ENCODE measurements around the gene NES.

Gene NES

DNA sequence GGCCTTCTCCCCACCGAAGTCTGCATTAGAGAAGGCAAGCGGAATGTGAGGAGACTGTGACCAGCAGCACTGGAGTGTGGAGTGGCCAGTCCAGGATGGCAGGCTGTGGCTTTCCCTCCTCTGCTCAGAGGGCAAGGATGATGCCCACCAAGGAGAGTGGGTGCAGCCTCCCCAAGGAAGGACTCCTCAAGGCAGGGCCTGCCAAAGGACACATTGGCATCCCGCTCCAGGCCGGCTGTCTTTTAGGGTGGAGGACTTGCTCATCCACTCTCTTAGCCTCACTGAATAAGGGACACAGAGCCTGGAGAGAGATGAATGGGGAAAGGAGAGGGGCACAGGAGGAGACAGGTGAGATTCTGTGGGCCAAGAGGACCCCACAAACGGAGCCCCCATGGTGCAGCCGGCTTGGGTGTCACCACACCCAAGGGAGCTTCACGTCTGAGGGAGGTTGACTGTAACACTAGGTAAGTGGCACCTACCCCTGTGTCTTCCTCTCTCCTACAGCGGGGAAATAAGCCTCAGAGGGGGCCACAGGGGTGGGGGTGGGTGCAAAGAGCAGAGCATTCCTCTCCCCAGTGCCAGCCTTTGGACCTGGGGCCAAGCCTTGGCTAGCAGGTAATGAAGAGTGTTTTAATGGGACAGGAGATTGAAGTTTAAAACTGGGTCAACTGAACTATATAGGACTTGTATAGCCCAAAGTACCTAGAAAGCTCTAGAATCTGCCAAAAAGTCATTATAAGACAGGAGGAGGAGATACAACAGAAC is 4.2 kb upstream of the NES start:
- peaks cover 39% of the 10 kb centered on the region for H3K27me3 ChIP-seq (replicated peaks; ENCODE audit: control insufficient read depth, insufficient read depth, low read length, poor library complexity, severe bottlenecking)
- no peaks in the 10 kb centered on the region for H3K9me3 ChIP-seq (ENCODE audit: control insufficient read depth, low read length)
- H3K4me3 ChIP-seq (ENCODE audit: insufficient read depth, low read depth, low read length, poor library complexity, severe bottlenecking): no peak overlapping the region
- no peak for DNase-seq
- H3K4me1 ChIP-seq (ENCODE audit: control insufficient read depth, insufficient read depth, low read length, poor library complexity, severe bottlenecking): peaks cover 20% of the 10 kb centered on the region
- H3K27ac ChIP-seq (ENCODE audit: insufficient read depth, low read length, poor library complexity, severe bottlenecking): no peak overlapping the region
- no peaks in the 10 kb centered on the region for H3K36me3 ChIP-seq (ENCODE audit: control insufficient read depth, insufficient read depth, low read length)

DNA sequence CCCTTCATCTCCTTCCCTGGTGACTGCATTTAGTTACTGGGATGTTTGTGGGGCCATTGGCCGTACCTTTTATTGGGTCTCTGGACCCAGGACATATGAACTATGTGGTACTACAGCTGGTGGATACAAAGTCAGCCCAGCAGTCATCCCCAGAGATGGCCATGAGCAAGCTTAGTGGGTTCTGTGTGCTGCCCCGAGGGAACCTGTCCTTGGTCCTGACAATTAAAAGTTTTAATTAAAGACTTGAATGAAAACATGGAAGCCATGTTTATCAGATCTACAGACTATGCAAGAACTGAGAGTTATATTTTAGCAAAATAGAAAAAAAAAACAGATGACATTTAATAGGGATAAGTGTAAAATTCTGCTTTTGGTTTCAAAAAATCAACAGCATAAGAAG is 2.8 kb upstream of the NES start:
- Histone ChIP-seq H3K36me3 (ENCODE audit: control insufficient read depth, insufficient read depth, low read length) (no peaks in the 10 kb centered on the region), H3K27ac (ENCODE audit: insufficient read depth, low read length, poor library complexity, severe bottlenecking) (no peak overlapping the region), H3K4me1 (ENCODE audit: control insufficient read depth, insufficient read depth, low read length, poor library complexity, severe bottlenecking) (peaks cover 20% of the 10 kb centered on the region), H3K4me3 (ENCODE audit: insufficient read depth, low read depth, low read length, poor library complexity, severe bottlenecking) (no peak overlapping the region), H3K27me3 (replicated peaks; ENCODE audit: control insufficient read depth, insufficient read depth, low read length, poor library complexity, severe bottlenecking) (peaks cover 46% of the 10 kb centered on the region), H3K9me3 (ENCODE audit: control insufficient read depth, low read length) (no peaks in the 10 kb centered on the region)
- no peak for DNase-seq

DNA sequence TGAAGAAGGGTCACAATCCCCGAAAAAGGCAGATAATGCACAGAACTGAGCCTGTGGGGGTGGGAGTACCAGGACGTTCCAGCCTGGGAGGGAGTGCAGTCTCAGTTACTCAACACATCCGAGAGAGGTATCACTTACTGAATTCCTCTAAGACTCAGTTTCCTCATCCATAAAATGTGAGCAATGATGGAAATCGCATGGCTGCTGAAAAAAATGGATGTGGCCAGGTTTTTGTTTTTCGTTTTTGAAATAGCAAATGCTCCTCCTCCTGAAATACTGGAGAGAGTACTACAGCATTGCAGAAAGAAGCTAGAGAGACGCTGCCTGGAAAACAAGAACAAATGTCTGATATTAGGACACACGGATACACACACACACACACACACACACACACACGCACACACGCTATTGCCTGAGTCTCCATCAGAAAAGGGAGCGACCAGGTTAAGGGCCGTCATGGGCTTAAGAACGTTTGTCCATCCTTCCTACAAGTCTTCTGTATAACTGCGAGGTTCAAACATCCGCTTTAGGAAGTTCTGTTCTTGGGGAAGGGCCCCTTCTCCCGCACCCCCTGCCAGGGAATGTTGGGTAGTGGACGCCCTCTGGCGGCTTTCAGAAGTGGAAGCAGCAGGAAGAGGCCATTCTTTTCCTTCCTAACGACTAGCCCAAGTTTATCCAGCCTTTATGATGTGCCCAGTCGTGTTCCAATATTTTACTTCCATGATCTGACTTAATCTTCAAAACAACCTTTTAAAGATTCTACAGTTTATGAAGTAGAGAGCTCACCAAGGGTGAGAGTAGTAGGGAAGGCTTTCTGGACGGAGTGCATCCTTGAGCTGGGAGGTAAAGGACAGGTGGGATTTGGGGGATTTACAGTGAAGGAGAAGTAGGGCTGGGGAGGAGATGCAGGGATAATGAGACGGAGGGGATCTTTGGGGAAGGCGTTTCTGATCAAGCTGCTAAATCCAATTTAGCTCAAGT is 699 bp upstream of the NES start:
- no peak overlapping the region for H3K4me3 ChIP-seq (ENCODE audit: insufficient read depth, low read depth, low read length, poor library complexity, severe bottlenecking)
- peaks cover 50% of the 10 kb centered on the region for H3K27me3 ChIP-seq (replicated peaks; ENCODE audit: control insufficient read depth, insufficient read depth, low read length, poor library complexity, severe bottlenecking)
- H3K9me3 ChIP-seq (ENCODE audit: control insufficient read depth, low read length): no peaks in the 10 kb centered on the region
- peaks cover 15% of the 10 kb centered on the region for H3K4me1 ChIP-seq (ENCODE audit: control insufficient read depth, insufficient read depth, low read length, poor library complexity, severe bottlenecking)
- no peak overlapping the region for H3K27ac ChIP-seq (ENCODE audit: insufficient read depth, low read length, poor library complexity, severe bottlenecking)
- H3K36me3 ChIP-seq (ENCODE audit: control insufficient read depth, insufficient read depth, low read length): no peaks in the 10 kb centered on the region
- DNase-seq: no peak

DNA sequence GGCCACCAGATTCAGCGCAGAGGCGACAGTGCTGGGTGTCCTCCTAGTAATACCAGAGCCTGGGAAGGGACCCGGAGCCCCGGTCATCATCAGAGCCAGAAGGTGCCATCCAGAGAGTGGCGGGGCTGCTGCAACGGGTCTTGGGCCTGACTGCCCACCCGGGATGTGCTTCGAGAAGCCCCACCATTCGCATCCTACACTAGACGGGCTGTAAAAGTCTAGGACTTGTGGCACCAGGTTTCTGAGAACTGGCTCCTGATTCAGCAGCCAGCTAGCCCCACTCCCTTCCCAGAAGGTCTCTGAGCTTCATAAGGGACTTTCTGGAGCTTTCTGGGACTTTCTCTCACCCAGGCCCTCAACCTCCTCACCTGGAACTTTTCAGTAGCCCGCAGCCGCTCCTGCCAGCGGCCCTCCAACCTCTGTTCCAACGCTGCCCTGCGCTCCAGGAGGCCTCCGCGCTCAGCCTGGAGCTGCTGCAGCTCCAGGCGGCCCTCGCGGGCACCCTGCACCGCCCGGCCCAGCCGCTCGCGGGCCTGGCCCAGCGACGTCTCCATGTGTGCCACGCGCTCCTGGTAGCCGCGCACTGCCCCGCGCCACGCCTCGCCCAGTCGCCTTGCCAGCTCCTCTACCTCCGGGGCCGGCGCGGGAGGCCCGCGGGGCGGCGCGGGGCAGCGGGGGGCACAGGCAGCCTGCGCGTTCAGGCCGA is 940 bp downstream of the NES start:
- DNase-seq: no peak
- no peak overlapping the region for H3K4me3 ChIP-seq (ENCODE audit: insufficient read depth, low read depth, low read length, poor library complexity, severe bottlenecking)
- H3K9me3 ChIP-seq (ENCODE audit: control insufficient read depth, low read length): no peaks in the 10 kb centered on the region
- H3K27me3 ChIP-seq (replicated peaks; ENCODE audit: control insufficient read depth, insufficient read depth, low read length, poor library complexity, severe bottlenecking): peaks cover 53% of the 10 kb centered on the region
- H3K36me3 ChIP-seq (ENCODE audit: control insufficient read depth, insufficient read depth, low read length): no peaks in the 10 kb centered on the region
- H3K27ac ChIP-seq (ENCODE audit: insufficient read depth, low read length, poor library complexity, severe bottlenecking): no peak overlapping the region
- peaks cover 15% of the 10 kb centered on the region for H3K4me1 ChIP-seq (ENCODE audit: control insufficient read depth, insufficient read depth, low read length, poor library complexity, severe bottlenecking)

DNA sequence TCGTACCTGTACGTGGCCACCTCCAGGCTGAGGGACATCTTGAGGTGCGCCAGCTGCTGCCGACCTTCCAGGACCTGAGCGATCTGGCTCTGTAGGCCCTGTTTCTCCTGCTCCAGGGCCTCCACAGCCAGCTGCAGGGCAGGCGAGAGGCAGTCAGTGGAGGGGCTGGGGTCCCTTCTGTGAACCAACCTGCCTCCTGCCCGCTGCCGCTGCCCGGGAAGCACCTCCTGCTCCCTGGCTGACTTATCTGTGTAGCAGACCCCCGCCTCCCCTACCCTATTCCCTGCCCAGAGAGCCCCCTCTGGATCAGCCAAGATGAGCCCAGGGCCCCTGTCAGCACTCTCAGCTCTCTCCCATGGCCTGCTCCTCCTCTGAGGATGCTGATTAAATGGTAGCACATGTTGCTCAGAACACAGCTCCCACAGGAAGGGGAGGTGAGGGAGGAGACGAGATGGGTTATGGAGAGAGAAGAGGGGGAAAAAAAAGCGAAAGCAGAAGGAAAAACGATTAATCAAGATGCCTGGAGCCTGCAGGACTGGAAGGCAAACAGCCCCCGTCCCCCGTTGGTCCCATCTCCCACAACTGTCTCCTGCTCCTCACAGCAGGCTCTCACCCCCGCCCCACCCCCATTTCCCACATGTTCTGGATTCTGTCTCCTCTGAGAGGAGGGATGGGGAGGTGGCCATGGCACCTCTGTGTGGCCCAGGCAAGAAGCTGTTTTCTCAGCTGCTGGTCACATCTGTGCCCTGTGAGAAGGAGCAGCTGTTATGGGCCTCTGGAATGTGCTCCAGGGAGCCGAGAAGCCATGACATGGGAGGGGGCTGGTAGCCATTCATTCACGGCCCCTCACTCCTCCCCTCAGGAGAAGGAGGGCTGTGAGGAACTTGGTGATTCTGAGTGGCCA is 1.7 kb downstream of the NES start:
- no peak for DNase-seq
- H3K4me1 ChIP-seq (ENCODE audit: control insufficient read depth, insufficient read depth, low read length, poor library complexity, severe bottlenecking): peaks cover 15% of the 10 kb centered on the region
- no peak overlapping the region for H3K4me3 ChIP-seq (ENCODE audit: insufficient read depth, low read depth, low read length, poor library complexity, severe bottlenecking)
- no peaks in the 10 kb centered on the region for H3K36me3 ChIP-seq (ENCODE audit: control insufficient read depth, insufficient read depth, low read length)
- H3K27ac ChIP-seq (ENCODE audit: insufficient read depth, low read length, poor library complexity, severe bottlenecking): no peak overlapping the region
- peaks cover 53% of the 10 kb centered on the region for H3K27me3 ChIP-seq (replicated peaks; ENCODE audit: control insufficient read depth, insufficient read depth, low read length, poor library complexity, severe bottlenecking)
- H3K9me3 ChIP-seq (ENCODE audit: control insufficient read depth, low read length): no peaks in the 10 kb centered on the region

DNA sequence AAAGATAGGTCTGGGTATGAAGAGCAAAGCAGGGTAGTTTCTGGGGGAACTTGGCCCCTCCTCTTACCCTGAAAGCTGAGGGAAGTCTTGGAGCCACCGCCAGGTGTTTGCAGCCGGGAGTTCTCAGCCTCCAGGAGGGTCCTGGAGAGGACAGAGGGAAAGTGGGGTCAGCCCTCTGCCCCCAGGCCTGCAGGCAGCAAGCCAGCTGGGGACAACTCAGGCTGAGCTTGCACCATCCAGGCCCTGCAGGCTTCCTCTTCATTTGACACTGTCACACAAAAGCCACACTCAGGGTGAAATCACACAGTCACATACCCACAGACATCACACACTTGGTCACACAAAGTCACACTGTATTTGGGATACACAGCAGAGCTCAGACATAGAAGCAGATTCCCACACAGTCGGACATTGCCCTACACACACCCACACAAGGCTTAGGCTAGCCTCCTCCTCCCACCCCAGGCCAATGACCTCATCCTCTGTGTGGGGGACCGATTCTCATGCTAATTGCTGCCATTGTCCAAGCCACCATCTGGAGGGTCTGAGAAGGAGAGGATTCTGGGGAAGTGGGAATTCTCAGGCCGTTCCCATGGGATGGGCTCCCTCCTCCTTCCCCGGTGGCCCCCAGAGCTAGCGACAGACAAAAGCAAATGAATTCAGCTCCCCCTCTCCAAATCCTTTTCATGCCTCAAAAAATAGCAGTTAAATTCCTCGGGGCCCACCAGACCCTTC is 3.7 kb downstream of the NES start:
- DNase-seq: no peak
- H3K4me3 ChIP-seq (ENCODE audit: insufficient read depth, low read depth, low read length, poor library complexity, severe bottlenecking): no peak overlapping the region
- H3K27me3 ChIP-seq (replicated peaks; ENCODE audit: control insufficient read depth, insufficient read depth, low read length, poor library complexity, severe bottlenecking): peaks cover 35% of the 10 kb centered on the region
- no peak overlapping the region for H3K27ac ChIP-seq (ENCODE audit: insufficient read depth, low read length, poor library complexity, severe bottlenecking)
- peaks cover 15% of the 10 kb centered on the region for H3K4me1 ChIP-seq (ENCODE audit: control insufficient read depth, insufficient read depth, low read length, poor library complexity, severe bottlenecking)
- H3K9me3 ChIP-seq (ENCODE audit: control insufficient read depth, low read length): no peaks in the 10 kb centered on the region
- H3K36me3 ChIP-seq (ENCODE audit: control insufficient read depth, insufficient read depth, low read length): no peaks in the 10 kb centered on the region

DNA sequence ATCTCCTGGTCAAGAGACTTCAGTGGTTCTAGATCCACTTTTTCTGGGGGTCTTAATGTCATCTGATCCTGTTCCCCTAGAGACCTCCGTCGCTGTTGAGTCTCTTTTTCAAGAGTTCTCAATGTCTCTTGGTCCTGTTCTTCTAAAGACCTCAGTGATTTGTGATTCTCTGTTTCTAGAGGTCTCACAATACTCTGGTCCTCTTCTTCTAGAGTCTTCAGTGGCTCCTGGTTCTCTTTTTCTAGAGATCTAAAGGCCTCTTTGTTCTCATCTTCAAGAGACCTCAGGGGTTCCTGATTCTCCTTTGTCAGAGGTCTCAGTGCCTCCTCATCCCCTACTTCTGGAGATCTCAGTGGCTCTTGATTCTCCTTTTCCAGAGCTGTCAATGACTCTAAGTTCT is 5.4 kb downstream of the NES start:
- Histone ChIP-seq H3K27me3 (replicated peaks; ENCODE audit: control insufficient read depth, insufficient read depth, low read length, poor library complexity, severe bottlenecking) (peaks cover 19% of the 10 kb centered on the region), H3K4me3 (ENCODE audit: insufficient read depth, low read depth, low read length, poor library complexity, severe bottlenecking) (no peak overlapping the region), H3K4me1 (ENCODE audit: control insufficient read depth, insufficient read depth, low read length, poor library complexity, severe bottlenecking) (peaks cover 2% of the 10 kb centered on the region), H3K36me3 (ENCODE audit: control insufficient read depth, insufficient read depth, low read length) (no peaks in the 10 kb centered on the region), H3K27ac (ENCODE audit: insufficient read depth, low read length, poor library complexity, severe bottlenecking) (no peak overlapping the region), H3K9me3 (ENCODE audit: control insufficient read depth, low read length) (no peaks in the 10 kb centered on the region)
- no peak for DNase-seq

DNA sequence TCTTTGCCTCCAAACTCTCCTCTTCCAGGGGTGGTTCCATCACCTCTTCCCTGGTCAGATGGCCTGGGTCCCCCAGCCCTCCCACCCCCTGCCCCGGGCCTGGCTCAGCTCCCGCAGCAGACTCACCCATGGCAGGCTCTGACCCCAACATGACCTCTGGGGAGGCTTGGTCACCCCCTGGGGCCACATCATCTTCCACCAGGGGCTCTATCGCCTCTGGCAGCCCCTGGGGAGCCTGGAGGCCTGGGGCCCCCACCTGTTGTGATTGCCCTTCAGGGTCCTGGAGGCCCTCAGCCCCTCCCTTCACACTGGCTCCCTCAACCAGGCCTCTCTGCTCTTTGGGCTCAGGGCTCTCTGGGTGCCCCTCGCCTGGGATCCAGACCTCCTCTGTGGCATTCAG is 6.4 kb downstream of the NES start:
- Histone ChIP-seq H3K27me3 (replicated peaks; ENCODE audit: control insufficient read depth, insufficient read depth, low read length, poor library complexity, severe bottlenecking) (peaks cover 9% of the 10 kb centered on the region), H3K4me1 (ENCODE audit: control insufficient read depth, insufficient read depth, low read length, poor library complexity, severe bottlenecking) (no peaks in the 10 kb centered on the region), H3K4me3 (ENCODE audit: insufficient read depth, low read depth, low read length, poor library complexity, severe bottlenecking) (no peak overlapping the region), H3K36me3 (ENCODE audit: control insufficient read depth, insufficient read depth, low read length) (no peaks in the 10 kb centered on the region), H3K27ac (ENCODE audit: insufficient read depth, low read length, poor library complexity, severe bottlenecking) (no peak overlapping the region), H3K9me3 (ENCODE audit: control insufficient read depth, low read length) (no peaks in the 10 kb centered on the region)
- DNase-seq: no peak

DNA sequence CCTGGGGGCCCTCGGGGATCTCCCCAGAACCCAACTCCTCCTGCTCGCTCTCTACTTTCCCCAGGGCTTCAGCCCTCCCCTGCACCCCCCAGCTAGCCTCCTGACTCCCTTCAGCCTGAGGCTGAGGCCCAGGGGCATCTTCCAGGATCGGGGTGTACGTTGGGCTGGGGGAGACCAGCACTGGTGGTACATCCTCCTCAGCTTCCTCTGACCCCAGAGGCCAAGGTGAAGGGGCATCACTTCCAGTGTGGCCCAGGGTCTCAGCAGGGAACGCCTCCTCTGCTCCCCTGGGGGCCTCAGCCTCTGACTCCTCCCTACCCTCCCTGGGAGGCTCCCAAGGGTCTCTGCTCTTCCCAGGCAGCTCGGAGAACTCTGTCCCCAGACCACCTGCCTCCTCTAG is 6.8 kb downstream of the NES start:
- no peaks in the 10 kb centered on the region for H3K36me3 ChIP-seq (ENCODE audit: control insufficient read depth, insufficient read depth, low read length)
- H3K9me3 ChIP-seq (ENCODE audit: control insufficient read depth, low read length): no peaks in the 10 kb centered on the region
- DNase-seq: no peak
- no peak overlapping the region for H3K4me3 ChIP-seq (ENCODE audit: insufficient read depth, low read depth, low read length, poor library complexity, severe bottlenecking)
- no peaks in the 10 kb centered on the region for H3K4me1 ChIP-seq (ENCODE audit: control insufficient read depth, insufficient read depth, low read length, poor library complexity, severe bottlenecking)
- H3K27me3 ChIP-seq (replicated peaks; ENCODE audit: control insufficient read depth, insufficient read depth, low read length, poor library complexity, severe bottlenecking): peaks cover 8% of the 10 kb centered on the region
- no peak overlapping the region for H3K27ac ChIP-seq (ENCODE audit: insufficient read depth, low read length, poor library complexity, severe bottlenecking)
